Measurements from ENCODE around the gene PRKAG3. TPM values are rescaled to one million over a fixed set of nuclear protein-coding genes. Genes with fewer than 3 reads are reported as not detected.

The PRKAG3 gene
- total and polyA plus RNA-seq, 2 experiments from 2014 or later = 0.23 TPM; not detected in 1

GRCh38 chr2:218879776-218880101 is 48.1 kb upstream of the PRKAG3 start:
- H3K9me3 ChIP-seq (ENCODE audit: low read depth) = no peaks in the 10 kb centered on the region
- no peaks in the 10 kb centered on the region for H4K20me1 ChIP-seq (ENCODE audit: insufficient read depth, poor library complexity, severe bottlenecking)
- DNase-seq (ENCODE audit: low spot score) = no peak
- H3K4me2 ChIP-seq = peak overlapping the region; percentile 87
- H3K27ac ChIP-seq = no peak overlapping the region
- 14% methylated on average over 11 of the region's 11 CpGs for WGBS (ENCODE audit: low lambda C conversion rate, missing lambda C conversion rate)
- H3K4me3 ChIP-seq = no peak overlapping the region
- H3K36me3 ChIP-seq (replicated peaks; ENCODE audit: insufficient read depth, low read depth) = no peaks in the 10 kb centered on the region
- no peaks in the 10 kb centered on the region for H3K79me2 ChIP-seq
- H3K27me3 ChIP-seq = peaks cover 87% of the 10 kb centered on the region
- H3K9me2 ChIP-seq (replicated peaks; ENCODE audit: insufficient read depth) = no peaks in the 10 kb centered on the region
- TF ChIP-seq EZH2 (IDR thresholded peaks at IDR 0.05; ENCODE audit: borderline replicate concordance) = no peak
- TF ChIP-seq EZH2phosphoT487 (IDR thresholded peaks at IDR 0.05; ENCODE audit: low read depth, severe bottlenecking, unreplicated experiment) = no peak
- TF ChIP-seq CTCF (IDR thresholded peaks at IDR 0.05; ENCODE audit: poor library complexity) = no peak
- H2AFZ ChIP-seq = no peak overlapping the region
- peaks cover 13% of the 10 kb centered on the region for H3K4me1 ChIP-seq (ENCODE audit: insufficient read depth)

DNA sequence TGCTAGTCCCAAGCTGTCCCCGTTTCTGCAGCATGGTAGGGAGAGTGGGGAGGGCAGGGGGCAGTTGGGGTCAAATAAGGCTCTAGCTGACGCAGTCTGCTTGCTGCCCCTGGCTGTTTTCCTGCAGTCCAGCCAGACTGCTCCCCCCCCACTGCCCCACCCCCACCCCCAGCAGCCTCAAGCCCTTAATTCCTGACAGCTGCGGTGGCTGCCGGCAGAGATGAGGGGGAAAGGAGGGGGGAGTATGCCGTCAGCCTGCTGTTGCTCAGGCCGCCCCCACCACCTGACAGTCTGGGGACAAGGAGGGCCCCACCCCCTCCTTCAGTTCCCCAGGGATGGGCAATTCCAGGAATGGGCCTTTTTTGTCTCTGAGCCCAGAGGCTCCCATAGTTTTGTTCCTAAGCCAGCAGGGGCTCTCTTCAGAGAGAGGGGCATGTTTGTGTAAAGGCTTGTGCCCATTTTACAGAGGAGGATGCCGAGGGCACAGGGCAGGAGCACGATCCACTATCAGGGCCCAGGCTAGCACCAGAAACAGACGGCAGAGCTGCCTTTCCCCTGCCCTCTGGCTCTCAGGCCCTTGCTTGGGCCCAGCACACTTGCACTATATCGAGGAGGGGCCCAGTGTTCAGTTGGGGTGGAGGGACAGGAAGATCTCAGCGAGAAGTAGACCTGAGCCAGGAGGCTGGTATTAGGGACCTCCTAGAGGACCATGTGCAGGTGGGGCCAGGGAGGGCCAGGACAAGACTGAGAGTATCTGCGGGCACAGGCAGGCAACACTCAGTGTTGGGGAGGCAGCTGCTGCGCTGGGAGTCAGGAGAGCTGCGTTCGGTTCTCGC is 47.5 kb upstream of the PRKAG3 start:
- 47% methylated on average over 13 of the region's 16 CpGs for WGBS (ENCODE audit: low lambda C conversion rate, missing lambda C conversion rate)
- H3K4me3 ChIP-seq = no peak overlapping the region
- H3K27ac ChIP-seq = no peak overlapping the region
- TF ChIP-seq EZH2phosphoT487 (IDR thresholded peaks at IDR 0.05; ENCODE audit: low read depth, severe bottlenecking, unreplicated experiment) (no peak), CTCF (IDR thresholded peaks at IDR 0.05; ENCODE audit: poor library complexity) (no peak), EZH2 (IDR thresholded peaks at IDR 0.05; ENCODE audit: borderline replicate concordance) (no peak)
- H3K4me1 ChIP-seq (ENCODE audit: insufficient read depth) = peaks cover 13% of the 10 kb centered on the region
- H3K9me2 ChIP-seq (replicated peaks; ENCODE audit: insufficient read depth) = no peaks in the 10 kb centered on the region
- no peak overlapping the region for H2AFZ ChIP-seq
- DNase-seq (ENCODE audit: low spot score) = no peak
- no peaks in the 10 kb centered on the region for H3K36me3 ChIP-seq (replicated peaks; ENCODE audit: insufficient read depth, low read depth)
- no peaks in the 10 kb centered on the region for H3K9me3 ChIP-seq (ENCODE audit: low read depth)
- H4K20me1 ChIP-seq (ENCODE audit: insufficient read depth, poor library complexity, severe bottlenecking) = no peaks in the 10 kb centered on the region
- H3K79me2 ChIP-seq = no peaks in the 10 kb centered on the region
- peaks cover 87% of the 10 kb centered on the region for H3K27me3 ChIP-seq
- H3K4me2 ChIP-seq = peak overlapping the region; percentile 87

- 50% methylated on average over 6 of the region's 6 CpGs for WGBS (ENCODE audit: low lambda C conversion rate, missing lambda C conversion rate)
- Histone ChIP-seq H3K27me3 (peaks cover 88% of the 10 kb centered on the region), H3K4me3 (no peak overlapping the region), H3K9me3 (ENCODE audit: low read depth) (no peaks in the 10 kb centered on the region), H4K20me1 (ENCODE audit: insufficient read depth, poor library complexity, severe bottlenecking) (no peaks in the 10 kb centered on the region), H3K79me2 (no peaks in the 10 kb centered on the region), H3K4me1 (ENCODE audit: insufficient read depth) (peaks cover 11% of the 10 kb centered on the region), H3K4me2 (no peak overlapping the region), H3K27ac (no peak overlapping the region), H2AFZ (no peak overlapping the region), H3K9me2 (replicated peaks; ENCODE audit: insufficient read depth) (no peaks in the 10 kb centered on the region), H3K36me3 (replicated peaks; ENCODE audit: insufficient read depth, low read depth) (no peaks in the 10 kb centered on the region)
- TF ChIP-seq EZH2 (IDR thresholded peaks at IDR 0.05; ENCODE audit: borderline replicate concordance) = no peak
- DNase-seq (ENCODE audit: low spot score) = no peak
Observed at GRCh38 chr2:218878486-218878885, 46.9 kb upstream of the PRKAG3 start.

DNA sequence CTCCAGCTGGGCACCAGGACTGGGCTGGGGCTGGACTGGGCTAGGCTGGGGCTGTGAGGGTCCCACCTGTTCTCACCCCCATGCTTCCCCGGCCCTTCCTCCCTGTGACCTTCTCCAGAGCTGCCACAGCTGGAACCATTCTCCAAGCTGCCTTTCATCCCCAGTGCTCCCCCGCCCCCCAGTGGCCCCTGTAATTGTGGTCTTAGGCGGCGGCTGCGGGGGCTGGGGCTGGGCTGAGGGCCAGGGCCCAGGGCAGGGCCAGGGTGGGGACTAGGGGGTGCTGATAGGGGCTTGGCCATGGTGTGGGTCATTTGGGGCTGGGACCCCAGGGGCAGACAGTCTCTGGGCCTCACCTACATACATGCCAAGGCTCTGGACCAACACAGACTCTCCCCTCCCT is 46.3 kb upstream of the PRKAG3 start:
- Histone ChIP-seq H3K36me3 (replicated peaks; ENCODE audit: insufficient read depth, low read depth) (no peaks in the 10 kb centered on the region), H3K9me2 (replicated peaks; ENCODE audit: insufficient read depth) (no peaks in the 10 kb centered on the region), H4K20me1 (ENCODE audit: insufficient read depth, poor library complexity, severe bottlenecking) (no peaks in the 10 kb centered on the region), H2AFZ (no peak overlapping the region), H3K4me2 (no peak overlapping the region), H3K4me1 (ENCODE audit: insufficient read depth) (peaks cover 13% of the 10 kb centered on the region), H3K27me3 (peaks cover 91% of the 10 kb centered on the region), H3K9me3 (ENCODE audit: low read depth) (no peaks in the 10 kb centered on the region), H3K4me3 (no peak overlapping the region), H3K27ac (no peak overlapping the region), H3K79me2 (no peaks in the 10 kb centered on the region)
- WGBS (ENCODE audit: low lambda C conversion rate, missing lambda C conversion rate) = 43% methylated on average over 1 of the region's 5 CpGs
- no peak for TF ChIP-seq CTCF (IDR thresholded peaks at IDR 0.05; ENCODE audit: poor library complexity)
- TF ChIP-seq EZH2 (IDR thresholded peaks at IDR 0.05; ENCODE audit: borderline replicate concordance) = no peak
- TF ChIP-seq EZH2phosphoT487 (IDR thresholded peaks at IDR 0.05; ENCODE audit: low read depth, severe bottlenecking, unreplicated experiment) = no peak
- DNase-seq (ENCODE audit: low spot score) = no peak
